ENCODE measurements around the gene HAVCR2.

- TF ChIP-seq, protein P1, sequence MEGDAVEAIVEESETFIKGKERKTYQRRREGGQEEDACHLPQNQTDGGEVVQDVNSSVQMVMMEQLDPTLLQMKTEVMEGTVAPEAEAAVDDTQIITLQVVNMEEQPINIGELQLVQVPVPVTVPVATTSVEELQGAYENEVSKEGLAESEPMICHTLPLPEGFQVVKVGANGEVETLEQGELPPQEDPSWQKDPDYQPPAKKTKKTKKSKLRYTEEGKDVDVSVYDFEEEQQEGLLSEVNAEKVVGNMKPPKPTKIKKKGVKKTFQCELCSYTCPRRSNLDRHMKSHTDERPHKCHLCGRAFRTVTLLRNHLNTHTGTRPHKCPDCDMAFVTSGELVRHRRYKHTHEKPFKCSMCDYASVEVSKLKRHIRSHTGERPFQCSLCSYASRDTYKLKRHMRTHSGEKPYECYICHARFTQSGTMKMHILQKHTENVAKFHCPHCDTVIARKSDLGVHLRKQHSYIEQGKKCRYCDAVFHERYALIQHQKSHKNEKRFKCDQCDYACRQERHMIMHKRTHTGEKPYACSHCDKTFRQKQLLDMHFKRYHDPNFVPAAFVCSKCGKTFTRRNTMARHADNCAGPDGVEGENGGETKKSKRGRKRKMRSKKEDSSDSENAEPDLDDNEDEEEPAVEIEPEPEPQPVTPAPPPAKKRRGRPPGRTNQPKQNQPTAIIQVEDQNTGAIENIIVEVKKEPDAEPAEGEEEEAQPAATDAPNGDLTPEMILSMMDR (IDR thresholded peaks at IDR 0.05 in 8 of 11, conservative IDR thresholded peaks at IDR 0.05 in 3 of 11), result no peak
- no peak for TF ChIP-seq POLR2A (IDR thresholded peaks at IDR 0.05)
- no peak for TF ChIP-seq POLR2AphosphoS5 (IDR thresholded peaks at IDR 0.05)
Measured at GRCh38 chr5:157115502-157115901, 6.7 kb upstream of the HAVCR2 start.
